PC-3 (cell line): ENCODE data around the gene ARRB1. TPM values are rescaled to one million over a fixed set of nuclear protein-coding genes. Genes with fewer than 3 reads are reported as not detected.
"Not testable (repeated sequence)": the region's sequence is repeated elsewhere in the genome, so short reads cannot be mapped to it uniquely, and the experiment has no call there.

Source experiments
- ATAC-seq: fragments of 200-7000 bp; cut with Tn5 transposase; 2 replicates; pipeline ENCODE4 v1.9.1; 2020; ENCODE audit warnings: mild to moderate bottlenecking, moderate library complexity
- BruUV-seq: library from RNA; stranded (reverse); fragments of 400-500 nt; replicated peaks from 2 replicates; lab custom pipeline; 2021; lab: Mats Ljungman, UMichigan
- CTCF ChIA-PET: fragments of 300-600 bp; sonication (Branson Sonifier 250); formaldehyde crosslinking; loops from one replicate; lab custom pipeline; 2022; ENCODE audit warnings: antibody characterized with exemption; lab: Charles Lee
- POLR2A ChIA-PET: fragments of 300-600 bp; sonication (Branson Sonifier 250); formaldehyde crosslinking; loops from one replicate; lab custom pipeline; 2022; ENCODE audit warnings: antibody characterized with exemption; ENCODE audit not compliant: unreplicated experiment; lab: Charles Lee
- DNase-seq: peaks from one replicate; pipeline ENCODE4 v3.0.0-alpha.2; 2015
- H2AFZ ChIP-seq: fragments of 300-600 bp; sonication (generic); 2 replicates; pipeline ENCODE4 v1.6.0; 2016; ENCODE audit warnings: antibody characterized with exemption, low read length
- H3F3A ChIP-seq: fragments of 300-600 bp; sonication (generic); one replicate; pipeline ENCODE4 v1.6.0; 2017; ENCODE audit warnings: antibody characterized with exemption, low read length, control low read depth, mild to moderate bottlenecking; ENCODE audit not compliant: unreplicated experiment
- H3K27ac ChIP-seq: fragments of 300-600 bp; sonication (generic); 2 replicates; pipeline ENCODE4 v1.5.1; 2016; ENCODE audit warnings: mild to moderate bottlenecking, low read length
- H3K27me3 ChIP-seq: fragments of 300-600 bp; sonication (generic); 2 replicates; pipeline ENCODE4 v1.6.1; 2016; ENCODE audit warnings: low read length, mixed read lengths
- H3K36me3 ChIP-seq: fragments of 300-600 bp; sonication (generic); 2 replicates; pipeline ENCODE4 v1.6.1; 2016; ENCODE audit warnings: low read depth, mixed run types, low read length, mixed read lengths
- H3K4me1 ChIP-seq: fragments of 300-600 bp; sonication (generic); 2 replicates; pipeline ENCODE4 v1.5.1; 2016; ENCODE audit warnings: low read length; ENCODE audit not compliant: insufficient read depth
- H3K4me2 ChIP-seq: fragments of 300-600 bp; sonication (generic); 2 replicates; pipeline ENCODE4 v1.6.0; 2016; ENCODE audit warnings: low read length
- H3K4me3 ChIP-seq: fragments of 300-600 bp; sonication (generic); 2 replicates; pipeline ENCODE4 v1.5.1; 2016; ENCODE audit warnings: mild to moderate bottlenecking, low read length, mixed read lengths
- H3K79me2 ChIP-seq: fragments of 300-600 bp; sonication (generic); 2 replicates; pipeline ENCODE4 v1.6.1; 2017; ENCODE audit warnings: low read length, mixed read lengths
- H3K9ac ChIP-seq: fragments of 300-600 bp; sonication (generic); 2 replicates; pipeline ENCODE4 v1.6.0; 2016; ENCODE audit warnings: mild to moderate bottlenecking, low read length
- H3K9me2 ChIP-seq: fragments of 300-600 bp; sonication (generic); replicated peaks from 2 replicates; pipeline ENCODE4 v1.6.1; 2016; ENCODE audit warnings: mixed run types, low read length, mixed read lengths
- H3K9me3 ChIP-seq: fragments of 300-600 bp; sonication (generic); 2 replicates; pipeline ENCODE4 v1.6.1; 2016; ENCODE audit warnings: low read length, mixed read lengths
- H4K20me1 ChIP-seq: fragments of 300-600 bp; sonication (generic); 2 replicates; pipeline ENCODE4 v1.6.1; 2016; ENCODE audit warnings: low read length, mixed read lengths
- EZH2 ChIP-seq: fragments of 300-600 bp; sonication (generic); IDR thresholded peaks from one replicate; pipeline ENCODE4 v1.6.1; 2017; ENCODE audit warnings: antibody characterized with exemption, mild to moderate bottlenecking, low read length; ENCODE audit not compliant: unreplicated experiment
- EZH2phosphoT487 ChIP-seq: fragments of 300-600 bp; sonication (generic); IDR thresholded peaks from 2 replicates; pipeline ENCODE4 v1.6.1; 2018; ENCODE audit warnings: mild to moderate bottlenecking, antibody characterized with exemption, low read length, borderline replicate concordance
- intact Hi-C: fragments of 100-400 bp; cut with micrococcal nuclease; formaldehyde crosslinking; loops from 2 replicates; pipeline ENCODE4 v1.9.0; 2023
- total RNA-seq: library from RNA; depleted of rRNA; stranded (reverse); fragments of >200 nt; gene quantifications from 2 replicates; pipeline ENCODE4 v1.2.3, GENCODE V29; 2014
- TF ChIP-seq, protein P1 (sequence below): fragments of 300-600 bp; sonication (generic); conservative IDR thresholded peaks from 2 replicates; pipeline ENCODE4 v1.5.1; 2017; ENCODE audit warnings: antibody characterized with exemption, low read depth, mild to moderate bottlenecking, low read length

Gene ARRB1
- total RNA-seq, 1 experiment from 2014 or later: 19.1 TPM

DNA sequence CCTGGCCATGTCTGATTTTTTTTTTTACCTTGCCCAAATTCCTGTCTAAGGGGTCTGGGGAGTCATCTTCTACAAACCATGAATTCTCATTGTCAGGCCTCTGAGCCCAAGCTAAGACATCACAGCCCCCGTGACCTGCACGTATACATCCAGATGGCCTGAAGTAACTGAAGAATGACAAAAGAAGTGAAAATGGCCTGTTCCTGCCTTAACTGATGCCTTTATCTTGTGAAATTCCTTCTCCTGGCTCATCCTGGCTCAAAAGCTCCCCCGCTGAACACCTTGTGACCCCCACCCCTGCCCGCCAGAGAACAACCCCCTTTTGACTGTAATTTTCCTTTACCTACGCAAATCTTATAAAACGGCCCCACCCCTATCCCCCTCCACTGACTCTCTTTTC, 20.2 kb downstream of the ARRB1 start:
- H3K9me2 ChIP-seq, H3K27ac ChIP-seq, ATAC-seq, H3K27me3 ChIP-seq, intact Hi-C loops, H3K9ac ChIP-seq, H3K9me3 ChIP-seq, H3K4me2 ChIP-seq, H3K79me2 ChIP-seq, H3K36me3 ChIP-seq, H3F3A ChIP-seq, BruUV-seq, DNase-seq, CTCF ChIA-PET, POLR2A ChIA-PET, H3K4me3 ChIP-seq, H2AFZ ChIP-seq, H4K20me1 ChIP-seq: not testable (repeated sequence)
- peaks cover 18% of the 10 kb centered on the region for H3K4me1 ChIP-seq

DNA sequence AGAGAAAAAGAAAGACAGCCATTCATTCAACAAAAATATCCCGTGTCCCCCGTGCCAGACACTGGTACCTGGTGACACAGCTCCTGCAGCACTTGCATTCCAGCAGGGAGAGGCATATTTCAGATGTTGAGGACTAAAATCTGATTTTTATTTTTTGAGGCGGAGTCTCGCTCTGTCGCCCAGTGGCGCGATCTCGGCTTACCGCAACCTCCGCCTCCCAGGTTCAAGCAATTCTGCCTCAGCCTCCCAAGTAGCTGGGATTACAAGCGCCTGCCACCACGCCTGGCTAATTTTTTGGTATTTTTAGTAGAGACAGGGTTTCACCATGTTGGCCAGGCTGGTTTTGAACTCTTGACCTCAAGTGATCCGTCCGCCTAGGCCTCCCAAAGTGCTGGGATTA, 20.6 kb downstream of the ARRB1 start:
- DNase-seq: not testable (repeated sequence)
- CTCF ChIA-PET: interaction anchor here (0.6 kb wide), 1 partner anchor 55 kb away, joined by 4 read pairs; no protein-coding TSS in a partner anchor

DNA sequence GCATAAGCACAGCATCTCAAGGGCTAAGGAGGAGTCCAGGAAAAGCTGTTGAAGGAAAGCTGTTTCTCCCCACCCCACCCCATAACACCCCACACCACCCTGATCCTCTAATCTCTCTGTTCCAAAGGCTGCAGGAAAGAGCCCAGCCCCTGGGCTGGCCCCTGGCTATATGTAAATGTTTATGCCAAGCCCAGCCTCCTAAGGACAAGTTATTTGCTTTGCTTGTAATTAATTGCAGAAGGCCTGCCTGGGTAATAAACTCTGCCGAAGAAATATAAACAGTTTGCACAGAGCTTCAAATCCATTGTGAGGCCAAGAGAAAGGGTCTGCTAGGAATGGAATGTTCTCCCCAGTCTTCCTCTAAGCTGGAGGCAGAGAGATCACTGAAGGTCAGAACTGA, 21.2 kb downstream of the ARRB1 start:
- peaks cover 28% of the 10 kb centered on the region for H3K4me1 ChIP-seq

More for the DNA sequence above, 20.6 kb downstream of the ARRB1 start:
- H3K4me1 ChIP-seq: peaks cover 22% of the 10 kb centered on the region
- H3K4me3 ChIP-seq, ATAC-seq, H3K9me2 ChIP-seq, H3K9me3 ChIP-seq, H3K36me3 ChIP-seq, POLR2A ChIA-PET, H3K4me2 ChIP-seq, H3K27ac ChIP-seq, intact Hi-C loops, BruUV-seq, H2AFZ ChIP-seq, H3K79me2 ChIP-seq, H3K9ac ChIP-seq, H3F3A ChIP-seq, H3K27me3 ChIP-seq, H4K20me1 ChIP-seq: not testable (repeated sequence)

More for the DNA sequence above, 21.2 kb downstream of the ARRB1 start:
- ChIA-PET POLR2A (interaction anchor here (0.5 kb wide), 1 partner anchor 14 kb away, joined by 5 read pairs; no protein-coding TSS in a partner anchor), CTCF (no interaction called here)
- DNase-seq: no peak
- no peak for TF ChIP-seq EZH2
- TF ChIP-seq, protein P1, sequence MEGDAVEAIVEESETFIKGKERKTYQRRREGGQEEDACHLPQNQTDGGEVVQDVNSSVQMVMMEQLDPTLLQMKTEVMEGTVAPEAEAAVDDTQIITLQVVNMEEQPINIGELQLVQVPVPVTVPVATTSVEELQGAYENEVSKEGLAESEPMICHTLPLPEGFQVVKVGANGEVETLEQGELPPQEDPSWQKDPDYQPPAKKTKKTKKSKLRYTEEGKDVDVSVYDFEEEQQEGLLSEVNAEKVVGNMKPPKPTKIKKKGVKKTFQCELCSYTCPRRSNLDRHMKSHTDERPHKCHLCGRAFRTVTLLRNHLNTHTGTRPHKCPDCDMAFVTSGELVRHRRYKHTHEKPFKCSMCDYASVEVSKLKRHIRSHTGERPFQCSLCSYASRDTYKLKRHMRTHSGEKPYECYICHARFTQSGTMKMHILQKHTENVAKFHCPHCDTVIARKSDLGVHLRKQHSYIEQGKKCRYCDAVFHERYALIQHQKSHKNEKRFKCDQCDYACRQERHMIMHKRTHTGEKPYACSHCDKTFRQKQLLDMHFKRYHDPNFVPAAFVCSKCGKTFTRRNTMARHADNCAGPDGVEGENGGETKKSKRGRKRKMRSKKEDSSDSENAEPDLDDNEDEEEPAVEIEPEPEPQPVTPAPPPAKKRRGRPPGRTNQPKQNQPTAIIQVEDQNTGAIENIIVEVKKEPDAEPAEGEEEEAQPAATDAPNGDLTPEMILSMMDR: no peak
- TF ChIP-seq EZH2phosphoT487: no peak
- H3K79me2 ChIP-seq: no peaks in the 10 kb centered on the region
- ATAC-seq: no peak
- no peaks in the 10 kb centered on the region for H3K27me3 ChIP-seq
- no peak overlapping the region for H3K9ac ChIP-seq
- H2AFZ ChIP-seq: no peak overlapping the region
- no peaks in the 10 kb centered on the region for H3F3A ChIP-seq
- H3K4me2 ChIP-seq: no peak overlapping the region
- intact Hi-C loops: no loop called here
- BruUV-seq: no TSS peak
- no peaks in the 10 kb centered on the region for H3K9me3 ChIP-seq
- H3K27ac ChIP-seq: no peak overlapping the region
- H4K20me1 ChIP-seq: no peaks in the 10 kb centered on the region
- no peak overlapping the region for H3K4me3 ChIP-seq
- no peaks in the 10 kb centered on the region for H3K9me2 ChIP-seq
- no peaks in the 10 kb centered on the region for H3K36me3 ChIP-seq
